ENCODE results near the gene EIF4H. TPM values are rescaled to one million over a fixed set of nuclear protein-coding genes. Genes with fewer than 3 reads are reported as not detected.

The EIF4H gene
- total and polyA plus RNA-seq, 7 donors = 196 to 327 (median 263) TPM

GRCh38 chr7:74178632-74179031 is 4.5 kb downstream of the EIF4H start:
- H3K4me3 ChIP-seq = peak overlapping the region; percentile 40
- H3K27ac ChIP-seq = peak overlapping the region; percentile 74
- H3K36me3 ChIP-seq (ENCODE audit: insufficient read depth in 1 of 2, low read depth in 1 of 2) = peaks cover 0 to 26% of the 10 kb centered on the region in 2 donors
- peaks cover 84% of the 10 kb centered on the region for H3K4me1 ChIP-seq
- TF ChIP-seq CTCF (IDR thresholded peaks at IDR 0.05) = no peak
- 31 to 54% (median 33%) methylated on average over 9 of the region's 9 CpGs for WGBS, 3 donors
- intact Hi-C loops (cut with DNase I) = no loop called here
- no peaks in the 10 kb centered on the region for H3K9me3 ChIP-seq
- no peak for ATAC-seq
- DNase-seq = no peak
- H3K27me3 ChIP-seq (ENCODE audit: insufficient read depth in 3 of 3, low read length in 2 of 3) = no peaks in the 10 kb centered on the region

- Histone ChIP-seq H3K36me3 (ENCODE audit: insufficient read depth in 1 of 2, low read depth in 1 of 2) (peaks cover 0 to 26% of the 10 kb centered on the region in 2 donors), H3K4me1 (peaks cover 98% of the 10 kb centered on the region), H3K27ac (peak overlapping the region; percentile 74), H3K9me3 (no peaks in the 10 kb centered on the region), H3K4me3 (peak overlapping the region; percentile 26), H3K27me3 (ENCODE audit: insufficient read depth in 3 of 3, low read length in 2 of 3) (no peaks in the 10 kb centered on the region)
- intact Hi-C loops (cut with DNase I) = loop anchor here in 1 of 2 donors (5.0 kb wide), 1 partner anchor 113 kb away; no protein-coding TSS in a partner anchor
- ATAC-seq (no peak), DNase-seq (no peak)
- no peak for TF ChIP-seq CTCF (IDR thresholded peaks at IDR 0.05)
- WGBS, 3 donors = 55 to 72% (median 62%) methylated on average over 3 of the region's 3 CpGs
Observed at GRCh38 chr7:74179935-74180604, 5.9 kb downstream of the EIF4H start.

GRCh38 chr7:74180866-74181265 is 6.7 kb downstream of the EIF4H start:
- peak; percentile 75 to 91 (median 83) for ATAC-seq
- peaks cover 0 to 26% of the 10 kb centered on the region in 2 donors for H3K36me3 ChIP-seq (ENCODE audit: insufficient read depth in 1 of 2, low read depth in 1 of 2)
- TF ChIP-seq CTCF (IDR thresholded peaks at IDR 0.05) = no peak
- H3K27ac ChIP-seq = peak overlapping the region; percentile 74
- no peaks in the 10 kb centered on the region for H3K9me3 ChIP-seq
- intact Hi-C loops (cut with DNase I) = loop anchor here in 1 of 2 donors (5.0 kb wide), 1 partner anchor 114 kb away; no protein-coding TSS in a partner anchor
- H3K27me3 ChIP-seq (ENCODE audit: insufficient read depth in 3 of 3, low read length in 2 of 3) = no peaks in the 10 kb centered on the region
- peaks cover 99% of the 10 kb centered on the region for H3K4me1 ChIP-seq
- H3K4me3 ChIP-seq = peak overlapping the region; percentile 26
- WGBS, 3 donors = 27 to 37% (median 32%) methylated on average over 1 of the region's 1 CpG
- no peak for DNase-seq

- H3K27me3 ChIP-seq (ENCODE audit: insufficient read depth in 3 of 3, low read length in 2 of 3) = no peaks in the 10 kb centered on the region
- WGBS, 3 donors = 41 to 58% (median 48%) methylated on average over 5 of the region's 5 CpGs
- intact Hi-C loops (cut with DNase I) = loop anchor here in 1 of 2 donors (5.0 kb wide), 1 partner anchor 115 kb away; no protein-coding TSS in a partner anchor
- DNase-seq (no peak), ATAC-seq (peak in 2 of 4 donors; percentile 23 to 32)
- no peak overlapping the region for H3K4me3 ChIP-seq
- H3K9me3 ChIP-seq = no peaks in the 10 kb centered on the region
- no peak for TF ChIP-seq CTCF (IDR thresholded peaks at IDR 0.05)
- peak overlapping the region; percentile 74 for H3K27ac ChIP-seq
- peaks cover 0 to 17% of the 10 kb centered on the region in 2 donors for H3K36me3 ChIP-seq (ENCODE audit: insufficient read depth in 1 of 2, low read depth in 1 of 2)
- H3K4me1 ChIP-seq = peaks cover 99% of the 10 kb centered on the region
Observed at GRCh38 chr7:74181821-74182220, 7.7 kb downstream of the EIF4H start.
